ENCODE data around the gene TCAIM.

Gene TCAIM

GRCh38 chr3:44444896-44445691 lies 106.5 kb downstream of the TCAIM start:
- DNase-seq (ENCODE audit: low read depth, low spot score), result no peak

GRCh38 chr3:44445786-44446185 lies 107.2 kb downstream of the TCAIM start:
- no peak for DNase-seq (ENCODE audit: low read depth, low spot score)

DNA sequence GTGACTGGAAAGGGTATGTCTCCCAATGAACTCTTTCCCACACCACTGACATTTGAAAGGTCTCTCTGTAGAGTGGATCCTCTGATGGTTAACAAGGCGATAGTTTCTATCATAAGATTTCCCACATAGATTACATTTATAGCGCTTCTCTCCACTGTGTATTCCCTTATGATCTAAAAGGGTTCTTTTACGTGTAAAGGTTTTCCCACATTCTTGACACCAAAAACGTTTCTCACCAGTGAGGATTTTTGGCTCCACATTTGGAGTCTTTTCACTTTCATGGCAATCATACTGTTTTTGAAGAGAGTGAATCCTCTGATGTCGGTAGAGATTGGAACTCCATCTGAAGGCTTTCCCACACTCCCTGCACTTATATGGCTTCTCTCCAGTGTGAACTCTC lies 108.4 kb downstream of the TCAIM start:
- DNase-seq (ENCODE audit: low read depth, low spot score), result no peak

- DNase-seq (ENCODE audit: low read depth, low spot score), result no peak
Observed at GRCh38 chr3:44451441-44451840, 112.9 kb downstream of the TCAIM start.

DNA sequence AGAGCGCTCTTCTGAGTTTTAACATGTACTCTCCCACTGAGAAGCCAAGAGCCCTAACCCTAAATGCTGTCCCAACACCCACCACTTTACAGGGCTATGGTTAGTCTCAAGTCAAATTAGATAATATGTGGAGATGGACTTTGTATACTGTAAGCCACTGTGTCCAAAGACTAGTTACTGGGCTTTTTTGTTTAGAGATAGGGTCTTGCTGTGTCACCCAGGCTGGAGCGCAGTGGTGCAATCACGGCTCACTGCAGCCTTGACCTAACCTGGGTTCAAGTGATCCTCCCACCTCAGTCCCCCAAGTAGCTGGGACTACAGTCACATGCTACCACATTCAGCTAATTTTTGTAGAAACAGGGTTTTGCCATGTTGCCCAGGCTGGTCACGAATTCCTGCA lies 115.7 kb downstream of the TCAIM start:
- DNase-seq (ENCODE audit: low read depth, low spot score), result no peak

- no peak for DNase-seq (ENCODE audit: low read depth, low spot score)
Observed at GRCh38 chr3:44455318-44455717, 116.8 kb downstream of the TCAIM start.
